Stimulated activated CD4-positive, alpha-beta T cell treated with anti-CD3 and anti-CD28 coated beads, Interleukin-1b, Interleukin-23, amount 100 ng/mL, for 24 hours (primary cell): ENCODE measurements around the gene CPEB4.

ENCODE experiments used
- DNase-seq, 4 experiments: peaks; one replicate each; pipeline ENCODE4 v3.0.0-alpha.2; 2020; ENCODE audit warnings: low read depth in 4 of 4, low spot score in 1 of 4

CPEB4 gene

DNA sequence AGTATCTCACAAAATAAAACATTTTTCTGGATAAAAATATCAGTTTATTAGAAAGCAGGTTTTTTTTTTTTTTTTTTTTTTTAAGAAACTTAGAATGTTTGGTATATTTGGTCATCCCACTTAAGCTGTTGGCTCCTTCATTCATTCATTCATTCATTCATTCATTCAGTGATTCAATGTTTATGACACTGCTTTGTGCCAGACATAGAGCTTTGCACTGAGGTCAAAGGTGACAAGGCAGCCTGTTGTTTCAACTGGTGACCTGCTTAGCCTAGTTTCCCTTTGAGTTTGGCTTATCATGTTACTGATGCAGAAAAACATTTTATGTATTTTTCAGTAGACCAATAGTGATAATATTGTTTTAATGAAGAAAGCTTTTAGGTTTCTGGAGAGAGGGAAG, 23.5 kb downstream of the CPEB4 start:
- no peak for DNase-seq

DNA sequence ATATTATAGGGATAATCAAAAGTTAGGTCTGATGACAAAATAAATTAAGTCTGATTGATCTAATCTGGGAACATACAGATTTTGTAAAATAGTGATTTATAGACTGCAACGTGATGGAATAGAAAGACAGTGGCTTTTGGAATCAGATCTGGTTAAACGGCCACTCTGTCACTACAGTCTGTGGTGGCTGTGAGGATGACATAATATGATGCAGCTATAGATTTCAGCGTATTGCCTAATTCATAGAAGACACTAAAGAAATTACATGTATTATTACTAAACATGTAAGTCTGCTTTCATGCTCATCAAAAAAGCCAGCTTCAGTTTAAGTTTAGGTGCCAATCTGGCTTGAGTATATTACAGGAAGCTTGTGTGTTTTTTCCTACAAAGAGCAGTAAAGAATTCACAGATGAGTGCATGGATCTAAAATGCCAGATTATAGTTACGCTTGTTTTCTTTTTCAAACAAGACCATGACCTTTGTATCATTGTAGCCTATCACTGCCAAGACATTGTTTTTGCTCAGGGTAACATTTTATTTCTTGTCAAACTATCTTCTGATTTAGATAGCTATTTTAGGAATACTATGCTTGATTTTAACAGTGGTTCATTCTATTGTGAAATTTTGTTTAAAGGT, 25.7 kb downstream of the CPEB4 start:
- DNase-seq = no peak

DNA sequence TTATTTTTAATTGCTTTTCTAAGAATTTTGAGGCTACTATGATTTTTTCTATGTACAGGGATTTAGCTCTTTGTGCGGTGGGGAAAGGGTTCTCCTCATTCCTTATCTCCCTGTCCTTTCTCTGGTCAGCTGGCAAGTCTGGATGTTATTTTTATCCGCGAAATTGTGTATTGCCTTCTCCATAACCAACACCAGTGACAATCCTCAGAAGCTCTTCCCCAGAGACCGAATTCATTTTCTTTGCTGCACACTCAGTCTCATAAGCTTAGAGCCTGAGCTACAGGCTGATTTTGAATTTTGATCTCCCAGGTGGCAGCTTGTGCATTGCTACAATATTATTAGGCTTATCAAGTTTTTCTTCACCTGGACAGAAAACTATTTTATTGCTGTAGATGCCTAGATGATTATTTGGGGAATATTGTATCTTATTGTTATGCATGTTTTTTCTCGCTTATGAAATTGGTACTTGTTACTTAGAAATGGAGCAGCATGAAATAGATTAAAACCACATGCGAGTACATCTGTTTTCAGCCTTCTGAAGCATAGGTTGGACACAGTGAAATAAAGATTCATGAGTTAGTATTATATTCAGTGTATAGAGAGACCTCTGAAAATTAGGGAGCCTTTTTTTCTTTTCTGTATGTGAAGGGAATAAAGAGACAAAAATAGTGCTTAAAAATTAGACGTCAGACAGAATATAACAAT, 27.3 kb downstream of the CPEB4 start:
- DNase-seq = no peak

DNA sequence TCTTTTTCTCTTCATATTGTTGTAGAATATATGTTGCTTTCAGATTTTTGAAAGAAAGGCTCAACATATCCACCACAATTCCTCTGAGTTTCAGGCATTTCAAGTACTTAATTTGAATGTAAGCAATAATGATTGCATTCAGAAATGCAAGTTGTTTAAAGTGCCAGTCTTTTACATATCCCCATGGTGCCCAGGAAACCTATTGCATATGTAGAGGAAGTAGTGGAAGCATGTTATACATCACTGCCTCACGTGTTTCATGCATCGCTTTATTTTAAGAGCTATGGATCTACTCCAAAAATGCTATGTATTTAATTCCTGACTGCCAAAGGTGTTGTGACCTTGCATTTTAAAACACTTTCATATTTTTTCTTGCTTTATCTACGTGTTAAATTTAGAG, 28.1 kb downstream of the CPEB4 start:
- no peak for DNase-seq

DNA sequence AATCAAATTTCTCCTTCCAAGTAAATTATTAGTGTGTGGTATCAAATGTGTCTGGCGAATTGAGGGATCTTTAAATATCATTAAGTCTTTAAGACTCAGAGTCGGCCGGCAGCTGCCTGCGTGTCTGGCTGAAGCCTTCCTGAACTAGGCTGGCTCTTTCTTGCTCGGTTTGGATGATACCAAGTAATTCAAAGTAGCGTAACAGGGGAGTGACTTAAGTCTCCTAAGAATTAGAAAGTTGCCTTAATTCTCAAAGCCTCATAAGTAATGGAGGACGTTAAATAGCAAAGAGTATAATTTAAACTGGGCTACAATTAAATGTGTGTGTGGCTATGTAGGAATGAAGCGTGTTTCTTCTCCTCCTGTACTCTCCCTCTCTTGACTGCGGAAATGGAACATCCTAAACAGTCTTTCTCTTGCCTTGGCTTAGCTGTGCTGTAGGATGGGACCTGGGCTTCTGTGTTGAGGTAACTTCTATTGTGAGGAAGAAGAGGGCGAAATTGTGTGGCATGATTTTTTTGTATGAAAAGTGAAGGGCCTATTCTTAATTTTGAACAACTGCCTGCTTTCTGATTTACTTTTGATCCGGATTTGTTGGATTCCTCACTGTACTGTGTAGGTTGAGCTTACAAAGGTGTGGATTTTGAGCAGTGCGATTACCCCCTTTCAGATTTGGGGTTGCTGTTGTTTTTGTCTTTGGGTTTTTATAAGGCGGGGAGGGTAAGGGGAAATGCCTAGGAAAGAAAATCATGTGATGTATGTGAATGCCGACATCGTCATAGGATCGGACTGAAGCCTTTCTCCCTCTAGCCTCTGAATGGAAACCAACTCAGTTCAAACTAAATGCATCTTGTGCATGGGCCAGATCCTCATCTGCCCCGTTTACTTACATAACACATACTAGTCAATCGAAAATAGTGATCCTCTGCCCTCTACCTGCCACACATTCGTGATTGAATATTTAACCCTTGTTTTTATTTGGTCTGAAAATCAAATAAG, 29.9 kb downstream of the CPEB4 start:
- peak; percentile 8 to 32 (median 24) for DNase-seq

DNA sequence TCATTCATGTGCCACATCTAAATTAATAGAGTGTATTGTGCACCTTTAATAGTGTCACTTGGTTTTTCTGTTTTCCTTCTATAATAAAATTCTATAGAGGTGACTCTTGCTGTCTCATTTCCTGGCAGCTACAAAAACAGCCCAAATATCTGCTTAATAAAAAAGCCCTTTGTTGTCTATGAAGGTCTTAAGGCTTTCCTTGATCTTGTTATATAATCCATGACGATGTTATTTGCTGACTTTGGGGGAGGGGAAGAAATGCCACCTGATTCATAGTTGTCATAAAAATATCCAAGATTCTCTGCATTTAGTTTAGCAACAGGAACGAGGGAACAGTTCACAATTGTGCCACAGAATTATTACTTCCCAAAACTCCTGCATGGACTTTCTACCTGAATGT, 31.3 kb downstream of the CPEB4 start:
- DNase-seq = no peak

DNA sequence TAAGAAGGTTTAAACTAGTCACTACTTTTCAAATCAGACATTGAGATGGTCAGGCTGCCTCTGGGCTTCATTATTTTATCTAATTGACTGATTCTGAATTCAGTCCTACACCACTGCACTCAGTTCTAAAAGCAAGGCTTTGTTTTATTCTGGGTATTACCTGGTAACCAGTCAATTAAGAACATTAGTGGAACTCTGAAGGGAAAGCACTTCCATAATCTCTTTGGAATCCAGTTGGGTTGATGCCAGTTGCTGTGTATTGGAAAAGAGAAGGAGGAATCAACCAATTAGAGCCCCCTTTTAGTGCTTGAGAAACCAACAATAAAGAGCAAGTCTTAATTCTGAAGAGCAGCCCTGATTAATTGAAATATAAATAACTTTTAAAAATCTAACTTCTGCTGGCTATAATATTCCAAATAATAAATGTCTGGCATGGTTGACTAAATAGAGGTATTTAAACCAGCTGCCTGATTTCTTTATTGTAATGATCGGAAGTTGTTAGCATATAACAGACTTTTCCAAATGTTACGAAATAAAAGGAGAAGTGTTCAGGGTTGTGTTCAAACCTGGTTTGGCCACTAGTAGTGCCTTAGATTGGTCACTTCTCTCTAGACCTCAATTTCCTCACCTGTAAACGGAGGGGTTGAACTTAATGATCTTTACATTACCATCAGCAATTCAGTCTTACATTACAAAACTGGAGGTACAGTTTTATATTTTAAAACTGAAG, 32.0 kb downstream of the CPEB4 start:
- DNase-seq = no peak

DNA sequence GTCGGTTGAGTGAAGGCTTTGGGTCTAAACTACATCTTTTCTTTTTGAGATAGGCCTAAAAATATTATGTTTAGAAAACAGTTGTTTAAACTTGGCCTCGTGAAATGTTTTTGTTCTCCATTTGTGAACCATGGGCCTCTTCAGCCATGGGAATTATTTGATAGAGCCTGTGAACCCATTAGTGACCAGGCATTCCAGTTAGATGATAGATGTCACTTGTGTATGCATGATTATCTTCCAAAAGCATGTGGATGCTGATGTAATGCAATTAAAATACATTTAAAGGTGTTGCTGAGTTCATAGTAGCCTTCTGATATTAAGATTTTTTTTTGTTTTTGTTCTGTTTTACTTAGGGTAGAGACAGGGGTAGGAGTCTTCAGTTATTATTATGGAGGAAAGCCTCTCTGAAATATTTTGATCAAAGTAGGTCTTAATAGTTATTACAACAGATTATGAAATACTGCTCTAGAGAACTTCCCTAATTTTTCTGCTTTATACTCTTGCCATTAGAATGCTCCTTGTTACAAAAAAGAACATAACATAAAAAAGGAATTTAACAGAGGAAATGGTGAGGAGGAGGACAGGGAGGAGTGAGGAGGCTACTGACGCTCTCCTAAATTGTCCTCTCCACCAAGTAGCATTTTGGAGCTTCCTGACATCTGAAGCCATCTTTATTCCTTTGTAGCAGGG, 32.9 kb downstream of the CPEB4 start:
- no peak for DNase-seq

DNA sequence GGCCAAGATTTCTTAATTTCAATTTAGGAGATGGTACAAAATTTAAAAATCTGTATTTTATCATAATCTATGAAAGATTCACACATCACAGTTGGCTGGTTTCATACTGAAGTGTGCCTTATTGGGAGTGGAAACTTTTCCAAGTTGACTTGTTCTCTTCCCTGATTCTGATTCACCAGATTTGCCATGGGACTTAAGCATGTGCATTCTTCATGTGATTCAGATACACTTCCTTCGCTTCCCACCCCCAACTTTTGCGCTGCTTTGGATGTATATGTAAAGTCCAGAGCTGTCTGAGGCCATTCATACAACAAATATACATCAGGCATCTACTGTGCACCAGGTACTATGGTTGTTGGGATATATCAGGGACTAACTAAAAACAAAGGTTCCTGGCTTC, 34.4 kb downstream of the CPEB4 start:
- DNase-seq = no peak

DNA sequence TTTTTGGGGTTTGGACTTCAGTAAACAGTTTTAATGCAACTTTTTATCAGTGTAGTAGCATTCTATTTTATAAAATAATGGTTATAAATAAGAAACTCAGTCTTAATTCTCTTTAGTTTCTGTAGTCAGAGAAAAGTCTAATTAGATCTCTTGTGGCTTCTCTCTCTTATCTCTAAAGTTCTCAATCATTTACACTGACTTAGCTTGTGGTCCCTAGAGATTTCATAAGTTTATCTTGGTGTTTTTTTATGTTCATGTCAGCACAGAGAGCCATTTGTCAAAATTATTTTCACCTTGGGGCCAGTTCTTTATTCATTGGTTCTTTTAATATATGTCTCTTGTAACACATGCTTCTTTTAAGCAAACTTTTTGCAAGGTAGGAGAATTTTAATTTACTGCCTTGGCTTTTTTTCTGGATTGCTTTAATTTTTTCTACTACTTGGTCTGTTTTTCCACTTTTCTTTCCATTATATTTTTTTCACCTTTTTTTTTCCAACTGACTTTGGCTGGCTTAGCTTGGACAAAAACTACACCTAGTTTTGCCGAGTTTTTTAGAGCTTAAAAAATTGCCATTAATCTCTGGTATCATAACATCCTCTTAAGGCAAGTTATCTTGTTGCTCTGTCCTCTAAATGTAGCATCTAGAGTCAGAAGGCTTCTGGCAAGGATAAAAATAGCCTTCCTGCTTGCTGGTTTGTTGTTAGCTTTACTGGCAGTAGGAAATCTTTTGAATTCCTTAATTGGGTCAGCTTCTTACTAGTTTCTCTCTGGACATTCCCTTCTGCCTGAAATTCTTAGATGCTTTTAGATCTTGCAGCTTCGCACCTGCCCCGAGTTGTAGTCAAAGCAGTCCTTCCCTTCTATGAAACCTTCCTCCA, 35.3 kb downstream of the CPEB4 start:
- DNase-seq = no peak

DNA sequence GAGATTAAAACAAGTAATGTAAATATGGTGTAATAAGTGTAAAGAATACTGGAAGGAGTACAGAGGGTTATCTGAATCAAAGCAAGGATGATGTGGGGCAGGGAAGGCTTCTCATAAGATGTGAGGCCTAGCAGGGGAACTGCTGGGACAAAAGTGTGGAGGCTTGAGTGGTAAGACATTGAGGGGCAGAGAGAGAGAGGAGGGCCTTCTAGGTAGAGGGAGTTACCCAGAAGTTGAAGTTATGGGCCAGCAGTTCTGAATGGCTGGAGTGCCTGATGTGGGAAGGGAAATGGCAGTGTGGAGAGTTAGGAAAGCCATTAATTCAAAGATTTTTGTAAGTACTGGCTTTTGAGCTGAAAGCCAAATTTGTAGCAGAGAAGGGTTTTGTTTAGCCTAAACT, 36.8 kb downstream of the CPEB4 start:
- DNase-seq = no peak

DNA sequence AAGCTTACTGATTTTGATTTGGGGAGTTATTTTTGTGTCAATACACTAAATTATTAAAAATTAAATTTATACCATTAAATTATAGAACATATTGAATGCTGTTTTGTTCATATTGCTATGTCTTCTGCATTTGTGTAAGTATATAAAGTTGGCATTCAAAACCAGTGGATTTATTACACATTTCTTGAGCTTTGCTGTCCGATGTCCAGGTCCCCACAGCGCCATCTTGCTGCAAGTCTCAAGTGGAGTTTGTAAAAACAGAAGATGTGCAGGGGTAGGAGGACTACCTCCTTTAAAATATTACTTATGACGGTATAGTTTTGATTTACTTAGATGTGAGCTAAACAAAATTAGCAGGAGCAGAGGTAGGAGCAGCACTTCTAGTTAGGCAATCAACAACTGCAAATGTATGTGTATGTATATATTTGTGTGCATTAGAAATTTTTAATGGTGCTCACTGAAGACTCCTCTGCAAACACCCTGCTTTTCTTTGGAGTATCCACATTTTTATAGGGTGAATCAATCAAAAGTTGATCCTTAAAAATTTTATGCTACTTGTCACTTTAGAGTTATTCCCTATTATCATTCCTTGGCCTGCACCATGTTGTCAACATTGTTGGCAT, 37.4 kb downstream of the CPEB4 start:
- DNase-seq = peak in 1 of 4 experiments; percentile 12

DNA sequence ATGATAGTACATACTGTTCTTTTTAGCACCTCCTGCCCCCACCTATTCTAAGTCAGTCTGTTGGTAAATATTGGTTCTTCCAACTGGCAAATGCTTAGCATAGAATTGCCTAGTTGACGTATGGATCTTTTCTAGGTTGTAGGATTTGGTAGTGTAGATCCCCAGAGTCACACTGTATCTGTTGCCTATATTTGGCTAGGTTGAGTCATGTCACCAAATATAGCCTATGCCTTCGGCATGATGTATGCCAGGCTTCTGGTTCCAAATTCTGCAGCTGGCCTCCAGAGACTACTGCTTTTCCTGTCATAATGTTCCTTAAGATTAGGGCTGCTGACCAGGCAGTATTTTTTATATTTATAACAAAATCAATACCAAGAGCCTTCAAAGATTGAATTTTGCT, 38.2 kb downstream of the CPEB4 start:
- DNase-seq = no peak

DNA sequence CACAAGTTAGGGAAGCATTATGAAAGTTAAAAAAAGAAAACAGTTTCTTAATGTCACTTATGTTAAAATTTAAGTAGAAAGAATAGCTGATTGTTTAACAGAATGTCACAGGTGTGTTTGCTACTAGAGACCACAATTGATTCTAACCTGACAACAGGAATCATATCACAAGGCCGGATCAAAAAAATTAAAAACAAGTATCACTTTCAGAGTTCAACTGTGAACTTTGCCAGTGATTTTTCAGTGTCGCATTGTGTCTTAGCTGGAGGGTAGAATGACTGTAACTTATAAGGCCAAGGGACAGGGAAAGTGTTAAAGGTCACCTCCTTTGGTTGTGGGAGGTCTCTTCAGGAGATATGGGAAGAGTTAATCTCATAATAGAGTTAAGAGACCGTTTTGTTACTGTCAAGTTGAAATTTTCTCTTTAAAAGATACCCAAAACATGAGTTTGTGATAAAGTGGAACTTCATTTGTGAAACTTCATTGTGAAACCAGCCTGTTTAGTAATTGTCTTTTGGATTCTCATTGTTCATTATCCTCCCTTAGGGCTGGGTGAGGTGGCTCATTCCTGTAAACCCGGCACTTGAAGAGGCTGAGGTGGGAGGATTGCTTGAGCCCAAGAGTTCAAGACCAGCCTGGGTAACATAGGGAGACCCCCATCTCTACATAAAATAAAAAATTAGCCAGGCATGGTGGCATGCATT, 40.9 kb downstream of the CPEB4 start:
- no peak for DNase-seq

DNA sequence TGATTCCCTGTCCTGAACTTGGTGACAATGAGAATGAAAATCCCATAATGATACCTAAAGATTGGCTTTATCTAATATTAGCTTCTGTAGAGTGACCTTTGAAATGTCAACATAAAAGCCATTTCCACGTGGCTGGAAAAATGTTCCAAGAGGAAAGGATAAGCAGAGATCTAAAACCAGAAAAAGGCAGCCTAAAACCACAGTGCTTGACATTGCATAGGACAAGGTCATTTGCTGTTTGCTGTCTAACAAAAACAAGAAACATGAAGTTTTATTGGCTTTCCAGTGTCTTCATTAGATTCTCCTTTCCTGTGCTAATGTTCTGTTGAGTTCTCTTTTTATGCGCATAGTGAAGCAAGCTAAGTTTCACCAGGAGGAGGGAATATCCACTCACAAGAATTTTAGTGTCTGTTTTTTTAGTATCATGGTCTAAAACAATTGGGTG, 44.6 kb downstream of the CPEB4 start:
- DNase-seq = no peak

DNA sequence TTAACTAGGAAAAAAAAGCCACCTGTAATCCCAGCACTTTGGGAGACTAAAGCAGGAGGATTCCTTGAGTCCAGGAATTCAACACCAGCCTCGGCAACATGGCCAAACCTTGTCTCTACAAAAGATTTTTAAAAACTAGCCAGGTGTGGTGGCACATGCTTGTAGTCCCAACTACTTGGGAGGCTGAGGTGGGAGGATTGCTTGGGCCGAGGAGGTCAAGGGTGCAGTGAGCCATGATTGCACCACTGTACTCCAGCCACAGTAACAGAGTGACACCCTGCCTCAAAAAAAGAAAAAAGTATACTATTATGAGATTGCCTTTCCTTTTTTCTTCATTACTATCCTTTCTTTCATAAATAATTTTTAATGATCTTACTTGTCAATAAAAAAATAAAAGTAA, 45.8 kb downstream of the CPEB4 start:
- no peak for DNase-seq

DNA sequence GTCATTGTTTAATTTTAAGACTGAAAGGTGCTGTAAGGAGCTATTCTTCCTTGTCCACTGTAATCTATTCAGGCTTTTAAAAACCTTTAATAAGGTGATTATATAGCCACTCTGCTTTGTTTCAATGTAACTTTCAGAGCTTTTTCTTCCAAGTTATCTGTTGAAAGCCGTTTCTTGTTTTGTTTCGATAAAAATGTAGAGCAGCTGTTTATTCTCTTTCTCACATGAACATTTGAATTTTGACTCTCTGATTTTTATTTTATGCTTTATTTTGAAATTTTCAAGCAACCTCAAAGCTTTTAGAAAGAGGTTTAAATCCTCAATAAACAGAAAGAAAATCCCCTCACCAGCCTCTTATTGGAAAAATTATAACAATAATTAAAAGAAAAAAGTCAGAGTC, 47.2 kb downstream of the CPEB4 start:
- no peak for DNase-seq

DNA sequence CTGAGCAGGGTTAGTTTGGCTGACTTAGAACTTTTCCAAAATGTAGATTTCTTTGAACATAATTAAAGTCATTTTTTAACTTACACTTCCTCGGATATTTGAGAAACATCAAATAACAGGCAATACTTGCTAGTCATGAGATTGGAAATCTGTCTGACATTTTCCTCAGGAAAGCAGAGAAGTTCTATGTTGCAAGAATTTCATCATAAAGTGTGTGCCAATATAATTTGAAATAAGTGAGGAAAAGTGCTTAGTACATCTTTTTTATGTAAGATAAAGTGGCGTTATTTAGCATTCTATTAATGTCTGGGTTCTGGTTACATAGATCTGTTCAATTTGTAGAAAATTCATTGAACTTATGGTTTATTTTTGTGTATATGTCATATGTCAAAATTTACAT, 52.1 kb downstream of the CPEB4 start:
- DNase-seq = no peak

DNA sequence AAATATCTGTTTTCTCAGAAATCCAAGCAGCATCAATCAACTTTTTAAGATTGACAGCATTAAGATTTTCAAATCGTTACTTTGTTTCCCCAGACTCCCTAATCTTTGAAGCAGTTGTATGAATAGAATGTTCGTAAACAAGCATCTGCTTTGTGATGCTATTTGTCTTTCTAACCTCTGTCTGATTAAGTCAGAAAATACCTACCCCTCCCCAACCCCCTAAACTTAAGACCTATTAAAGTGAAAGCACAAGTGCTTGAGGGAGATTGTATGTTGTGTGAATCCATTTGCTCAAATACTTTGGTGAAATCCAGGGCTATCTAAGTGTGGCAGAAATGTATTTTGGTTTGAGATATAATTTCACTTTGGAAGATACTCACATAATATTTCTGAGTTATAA, 53.0 kb downstream of the CPEB4 start:
- DNase-seq = no peak
